Thyroid gland (tissue), 4 donors: Measurements from ENCODE around the gene SATB2.

Experiments used
- POLR2A ChIP-seq, 2 donors: fragments of 450-650 bp; IDR thresholded peaks; one replicate each; pipeline ENCODE4 v1.6.1; 2017; ENCODE audit warnings: antibody characterized with exemption in 2 of 2, mild to moderate bottlenecking in 2 of 2, moderate library complexity in 1 of 2
- TF ChIP-seq, protein P1 (sequence below), 6 experiments: fragments of 200-600 bp in 3 of 6; fragments of 450-650 bp in 3 of 6; sonication (generic) in 3 of 6; IDR thresholded peaks; one replicate each; pipeline ENCODE4 v1.5.1; 2016 to 2019; ENCODE audit warnings: antibody characterized with exemption in 6 of 6, mild to moderate bottlenecking in 2 of 6, inconsistent platforms in 1 of 6, moderate library complexity in 1 of 6

DNA sequence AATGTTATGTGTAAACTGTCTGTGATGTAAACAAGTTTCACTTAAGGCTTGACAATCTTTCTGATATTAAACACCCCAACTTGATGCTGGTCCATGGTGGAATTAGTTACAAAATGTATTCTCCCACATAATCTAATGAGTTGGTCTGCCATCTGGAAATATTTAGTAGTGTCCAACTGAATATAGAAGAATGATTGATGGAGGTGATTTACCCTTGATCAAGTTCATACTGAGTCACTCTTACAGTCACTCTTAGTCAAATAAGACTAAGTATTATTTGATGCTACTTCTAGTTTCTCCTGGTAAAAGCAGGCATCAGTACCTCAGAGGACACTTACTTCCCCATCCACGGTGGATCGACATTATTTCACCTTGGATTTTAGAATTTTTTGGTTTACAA is 198.1 kb downstream of the SATB2 start:
- TF ChIP-seq, protein P1, sequence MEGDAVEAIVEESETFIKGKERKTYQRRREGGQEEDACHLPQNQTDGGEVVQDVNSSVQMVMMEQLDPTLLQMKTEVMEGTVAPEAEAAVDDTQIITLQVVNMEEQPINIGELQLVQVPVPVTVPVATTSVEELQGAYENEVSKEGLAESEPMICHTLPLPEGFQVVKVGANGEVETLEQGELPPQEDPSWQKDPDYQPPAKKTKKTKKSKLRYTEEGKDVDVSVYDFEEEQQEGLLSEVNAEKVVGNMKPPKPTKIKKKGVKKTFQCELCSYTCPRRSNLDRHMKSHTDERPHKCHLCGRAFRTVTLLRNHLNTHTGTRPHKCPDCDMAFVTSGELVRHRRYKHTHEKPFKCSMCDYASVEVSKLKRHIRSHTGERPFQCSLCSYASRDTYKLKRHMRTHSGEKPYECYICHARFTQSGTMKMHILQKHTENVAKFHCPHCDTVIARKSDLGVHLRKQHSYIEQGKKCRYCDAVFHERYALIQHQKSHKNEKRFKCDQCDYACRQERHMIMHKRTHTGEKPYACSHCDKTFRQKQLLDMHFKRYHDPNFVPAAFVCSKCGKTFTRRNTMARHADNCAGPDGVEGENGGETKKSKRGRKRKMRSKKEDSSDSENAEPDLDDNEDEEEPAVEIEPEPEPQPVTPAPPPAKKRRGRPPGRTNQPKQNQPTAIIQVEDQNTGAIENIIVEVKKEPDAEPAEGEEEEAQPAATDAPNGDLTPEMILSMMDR (IDR thresholded peaks at IDR 0.05), result no peak
- no peak for TF ChIP-seq POLR2A (IDR thresholded peaks at IDR 0.05)
